Cardiac septum (tissue), 1 donor: ENCODE measurements around the gene ADPRH. TPM values are rescaled to one million over a fixed set of nuclear protein-coding genes. Genes with fewer than 3 reads are reported as not detected.

Experiments used
- total RNA-seq: library from RNA; stranded (reverse); fragmentation: NEBNext Ultra II Directional; extraction: Animal tissue kit (Norgen Biotek cat#: 25700); gene quantifications from one replicate; pipeline ENCODE4 v1.2.1, GENCODE V29; 2021
- donor health status: DM: no; HTN: no; CAD: no.

The ADPRH gene
- total RNA-seq, 1 donor from 2014 or later: 10.9 TPM

Other genes with a start within 250 kb of the ADPRH start
- 18.3 TPM for gene TMEM39A, start 115.9 kb upstream of the ADPRH start, total RNA-seq
- gene POGLUT1, start 110.5 kb upstream of the ADPRH start, total RNA-seq: 4.9 TPM
- 211 TPM for gene TIMMDC1, start 80.9 kb upstream of the ADPRH start, total RNA-seq
- 0.46 TPM for gene CD80, start 19.9 kb upstream of the ADPRH start, total RNA-seq
- 2.0 TPM for gene PLA1A, start 18.4 kb downstream of the ADPRH start, total RNA-seq
- gene POPDC2, start 81.1 kb downstream of the ADPRH start, total RNA-seq: 702 TPM
- 130 TPM for gene COX17, start 97.9 kb downstream of the ADPRH start, total RNA-seq
- gene CFAP91, start 123.5 kb downstream of the ADPRH start, total RNA-seq: 0.57 TPM
- gene NR1I2, start 202.6 kb downstream of the ADPRH start, total RNA-seq: 0.08 TPM